SK-N-MC (cell line): ENCODE measurements around the gene SLC16A12.

Source experiments
- EZH2 ChIP-seq: fragments of 200-600 bp; sonication (generic); IDR thresholded peaks from one replicate; pipeline ENCODE4 v1.6.1; 2017; ENCODE audit warnings: antibody characterized with exemption
- FOXP2 ChIP-seq: optimal IDR thresholded peaks from 2 replicates; pipeline ENCODE3; 2011; ENCODE audit warnings: mild to moderate bottlenecking, moderate library complexity; ENCODE audit not compliant: insufficient read depth; ENCODE audit errors: extremely low read length, control extremely low read depth
- POLR2AphosphoS5 ChIP-seq: IDR thresholded peaks from 2 replicates; pipeline ENCODE4 v1.6.1; 2012; ENCODE audit warnings: mild to moderate bottlenecking, low read depth, low read length, borderline replicate concordance

DNA sequence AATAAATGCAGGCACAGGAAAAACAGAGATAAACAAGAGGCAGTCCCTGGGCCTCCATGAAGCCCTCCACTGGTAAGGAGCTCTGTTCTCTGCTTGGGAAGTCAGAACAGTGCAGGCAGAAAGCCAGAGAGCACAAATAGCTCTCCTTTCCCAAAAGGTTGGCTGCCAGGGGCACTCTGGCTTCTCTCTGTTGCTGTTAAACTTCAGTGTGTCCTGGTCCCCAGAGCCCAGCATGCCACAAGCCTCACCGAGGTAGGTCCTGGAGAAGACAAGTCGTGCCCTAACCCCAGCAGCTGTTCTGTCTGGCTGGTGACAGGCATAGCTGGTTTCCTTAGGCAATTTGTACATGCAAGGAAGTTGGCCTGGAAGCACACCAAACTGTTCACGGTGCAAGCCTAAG lies 17.3 kb downstream of the SLC16A12 start:
- no peak for TF ChIP-seq EZH2
- no peak for TF ChIP-seq POLR2AphosphoS5
- no peak for TF ChIP-seq FOXP2
